Adrenal gland (tissue), 12 donors: Measurements from ENCODE around the gene ZNF33B. TPM values are rescaled to one million over a fixed set of nuclear protein-coding genes. Genes with fewer than 3 reads are reported as not detected.

Source experiments
- DNase-seq, 7 donors: peaks; one replicate each; pipeline ENCODE4 v3.0.0-alpha.2; 2019 to 2020
- H3K27ac ChIP-seq, 5 donors: fragments of 200-600 bp; sonication (generic) in 4 of 5; 1 replicate in 3 of 5; 2 replicates in 2 of 5; pipeline versions ENCODE4 v1.5.1 to v1.8.0; 2016 to 2020; ENCODE audit warnings: mild to moderate bottlenecking in 1 of 5
- H3K27me3 ChIP-seq: fragments of 200-600 bp; 2 replicates; pipeline ENCODE4 v1.8.0; 2021
- H3K36me3 ChIP-seq, 2 donors: fragments of 200-600 bp; replicated peaks in 1 of 2; 1 replicate in 1 of 2; 2 replicates in 1 of 2; pipeline versions ENCODE4 v1.5.1 to v1.8.0; 2018 to 2022
- H3K4me1 ChIP-seq, 2 donors: fragments of 200-600 bp; replicated peaks in 1 of 2; 1 replicate in 1 of 2; 2 replicates in 1 of 2; pipeline versions ENCODE4 v1.5.1 to v1.8.0; 2018 to 2021
- H3K4me3 ChIP-seq, 4 donors: fragments of 200-600 bp; sonication (generic) in 3 of 4; one replicate each; pipeline ENCODE4 v1.5.1; 2016 to 2018
- H3K9me3 ChIP-seq, 3 donors: fragments of 200-600 bp; sonication (generic) in 1 of 3; replicated peaks in 1 of 3; 1 replicate in 2 of 3; 2 replicates in 1 of 3; pipeline versions ENCODE4 v1.5.1 to v1.8.0; 2016 to 2021
- POLR2A ChIP-seq, 2 donors: fragments of 450-650 bp; IDR thresholded peaks; one replicate each; pipeline ENCODE4 v1.6.1; 2017; ENCODE audit warnings: antibody characterized with exemption in 2 of 2, mild to moderate bottlenecking in 2 of 2, moderate library complexity in 1 of 2
- WGBS, 4 donors: extraction: QIAGEN DNeasy Blood & Tissue Kit in 2 of 4; methylation state at CpG; one replicate each; pipeline versions ENCODE4 v1.1.5 to v1.1.7; 2013 to 2017; 5-methylcytosine and 5-hydroxymethylcytosine counted together
- intact Hi-C, 2 donors: fragments of 100-400 bp; cut with DNase I; formaldehyde crosslinking; loops; one replicate each; pipeline versions ENCODE4 v1.14.1 to v1.15.0; 2022 to 2023
- polyA plus RNA-seq, 3 donors: library from polyadenylated mRNA; stranded (reverse); fragments of 200-250 nt in 2 of 3; fragments of 350-450 nt in 1 of 3; fragmentation: Illumina TruSeq in 1 of 3; extraction: RNeasy Lipid Tissue Mini Kit (QIAGEN cat#74804) in 1 of 3; gene quantifications; one replicate each; pipeline ENCODE4 v1.2.3, GENCODE V29; 2013 to 2014
- total RNA-seq, 9 donors: library from RNA; depleted of rRNA in 4 of 9; stranded (reverse); fragments of >200 nt in 4 of 9; fragments of 120-200 nt in 1 of 9; fragmentation: NEBNext Ultra II Directional in 1 of 9; extraction: Animal tissue kit (Norgen Biotek cat#: 25700) in 1 of 9; gene quantifications; one replicate each; pipeline versions ENCODE4 v1.1.0 to v1.2.4, GENCODE V29; 2013 to 2023
- TF ChIP-seq, protein P1 (sequence below), 6 experiments: fragments of 450-650 bp in 4 of 6; fragments of 200-600 bp in 2 of 6; sonication (generic) in 1 of 6; IDR thresholded peaks; 1 replicate in 5 of 6; 2 replicates in 1 of 6; pipeline versions ENCODE4 v1.5.1 to v1.8.0; 2016 to 2021; ENCODE audit warnings: antibody characterized with exemption in 6 of 6, mild to moderate bottlenecking in 2 of 6, moderate library complexity in 1 of 6
- donor health status: healthy with polysubstance abuse.
- donor health status: Bipolar disorder and iron deficiency.
- donor health status: DM: yes; HTN: yes; CAD: no.
- donor health status: DM: no; HTN: no; CAD: no.
- donor health status: DM: no; HTN: no; CAD: no.
- donor health status: DM: yes; HTN: yes; CAD: no.

The ZNF33B gene
- total and polyA plus RNA-seq, 12 donors, result 5.1 to 43.0 (median 20.0) TPM

DNA sequence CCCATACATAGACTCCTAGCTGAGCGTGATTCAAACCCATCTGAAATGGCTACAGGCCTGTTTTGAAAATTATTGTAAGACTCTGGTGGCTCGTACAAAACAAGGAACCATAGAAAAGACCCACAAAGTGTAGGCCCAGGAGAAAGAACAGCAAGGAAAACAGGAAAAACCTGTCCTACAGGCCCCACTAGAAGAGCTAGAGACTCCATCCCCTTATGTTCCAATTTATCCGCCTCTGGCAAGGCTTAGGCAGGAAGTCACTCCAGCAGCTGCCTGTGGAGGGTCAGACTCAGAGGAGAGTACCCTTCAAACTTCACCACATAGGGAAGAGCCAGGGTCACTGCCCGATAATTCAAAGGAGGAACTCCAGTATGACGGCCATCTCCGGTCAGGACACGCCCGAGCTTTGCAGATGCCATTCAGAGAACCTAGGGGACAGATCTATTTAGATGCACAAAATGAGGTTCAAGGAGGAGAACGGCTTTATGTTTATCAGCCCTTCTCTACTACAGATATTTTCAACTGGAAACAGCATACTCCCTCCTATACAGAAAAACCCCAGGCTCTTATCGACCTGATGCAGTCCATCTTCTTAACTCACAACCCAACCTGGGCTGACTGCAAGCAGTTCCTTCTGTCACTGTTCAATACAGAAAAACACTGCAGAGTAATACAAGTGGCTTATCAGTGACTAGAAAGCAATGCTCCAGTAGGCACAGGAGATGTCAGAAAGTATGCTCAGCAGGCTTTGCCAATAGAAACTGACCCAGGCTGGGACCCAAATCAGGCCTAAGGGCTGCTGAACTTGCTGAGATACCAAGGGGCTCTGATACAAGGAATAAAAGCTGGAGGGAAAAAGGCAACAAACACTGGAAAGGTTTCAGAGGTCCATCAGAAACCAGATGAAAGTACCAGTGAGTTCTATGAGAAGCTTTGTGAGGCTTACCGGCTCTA, 8.6 kb upstream of the ZNF33B start:
- no peak for DNase-seq
- TF ChIP-seq, protein P1, sequence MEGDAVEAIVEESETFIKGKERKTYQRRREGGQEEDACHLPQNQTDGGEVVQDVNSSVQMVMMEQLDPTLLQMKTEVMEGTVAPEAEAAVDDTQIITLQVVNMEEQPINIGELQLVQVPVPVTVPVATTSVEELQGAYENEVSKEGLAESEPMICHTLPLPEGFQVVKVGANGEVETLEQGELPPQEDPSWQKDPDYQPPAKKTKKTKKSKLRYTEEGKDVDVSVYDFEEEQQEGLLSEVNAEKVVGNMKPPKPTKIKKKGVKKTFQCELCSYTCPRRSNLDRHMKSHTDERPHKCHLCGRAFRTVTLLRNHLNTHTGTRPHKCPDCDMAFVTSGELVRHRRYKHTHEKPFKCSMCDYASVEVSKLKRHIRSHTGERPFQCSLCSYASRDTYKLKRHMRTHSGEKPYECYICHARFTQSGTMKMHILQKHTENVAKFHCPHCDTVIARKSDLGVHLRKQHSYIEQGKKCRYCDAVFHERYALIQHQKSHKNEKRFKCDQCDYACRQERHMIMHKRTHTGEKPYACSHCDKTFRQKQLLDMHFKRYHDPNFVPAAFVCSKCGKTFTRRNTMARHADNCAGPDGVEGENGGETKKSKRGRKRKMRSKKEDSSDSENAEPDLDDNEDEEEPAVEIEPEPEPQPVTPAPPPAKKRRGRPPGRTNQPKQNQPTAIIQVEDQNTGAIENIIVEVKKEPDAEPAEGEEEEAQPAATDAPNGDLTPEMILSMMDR (IDR thresholded peaks at IDR 0.05), result no peak
- TF ChIP-seq POLR2A (IDR thresholded peaks at IDR 0.05), result no peak
- H3K27me3 ChIP-seq, result no peaks in the 10 kb centered on the region
- 78 to 84% (median 79%) methylated on average over 11 of the region's 11 CpGs for WGBS, 4 donors
- H3K4me1 ChIP-seq, result no peaks in the 10 kb centered on the region
- intact Hi-C loops, result loop anchor here in 1 of 2 donors (10.0 kb wide), 1 partner anchor 128 kb away; no protein-coding TSS in a partner anchor
- no peaks in the 10 kb centered on the region for H3K36me3 ChIP-seq
- no peak overlapping the region for H3K4me3 ChIP-seq
- no peaks in the 10 kb centered on the region for H3K9me3 ChIP-seq
- H3K27ac ChIP-seq, result no peak overlapping the region

- TF ChIP-seq, protein P1 (IDR thresholded peaks at IDR 0.05), result no peak
- TF ChIP-seq POLR2A (IDR thresholded peaks at IDR 0.05), result no peak
Measured at GRCh38 chr10:42646214-42646613, 7.8 kb upstream of the ZNF33B start.

GRCh38 chr10:42645516-42645915, 7.1 kb upstream of the ZNF33B start:
- 77 to 85% (median 79%) methylated on average over 12 of the region's 12 CpGs for WGBS, 4 donors
- intact Hi-C loops, result loop anchor here in 1 of 2 donors (10.0 kb wide), 1 partner anchor 129 kb away; no protein-coding TSS in a partner anchor

More at GRCh38 chr10:42646214-42646613, 7.8 kb upstream of the ZNF33B start:
- Histone ChIP-seq H3K4me1 (no peaks in the 10 kb centered on the region), H3K27ac (no peak overlapping the region), H3K4me3 (no peak overlapping the region), H3K9me3 (no peaks in the 10 kb centered on the region), H3K27me3 (no peaks in the 10 kb centered on the region), H3K36me3 (no peaks in the 10 kb centered on the region)
- 72 to 80% (median 74%) methylated on average over 4 of the region's 4 CpGs for WGBS, 4 donors
- intact Hi-C loops, result loop anchor here in 1 of 2 donors (10.0 kb wide), 1 partner anchor 129 kb away; no protein-coding TSS in a partner anchor
- no peak for DNase-seq

DNA sequence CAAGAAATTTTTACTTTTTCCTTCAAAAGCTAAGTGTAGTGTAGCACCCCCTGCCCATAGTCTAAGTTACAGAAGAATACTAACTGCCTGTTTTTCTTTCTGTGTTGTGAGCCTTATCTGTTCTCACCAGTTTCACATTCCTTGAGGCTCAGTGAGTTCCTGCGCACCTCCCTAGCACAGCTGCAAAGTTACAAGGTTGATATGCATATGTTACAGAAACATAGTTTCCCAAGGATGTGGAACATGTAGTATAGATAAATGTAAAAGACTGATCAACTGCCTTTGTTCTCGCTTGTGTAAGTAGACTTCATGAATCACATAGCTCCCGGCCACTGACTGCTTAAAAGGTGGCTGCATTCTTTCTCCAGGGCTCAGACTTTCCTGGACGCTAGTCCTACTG, 6.7 kb upstream of the ZNF33B start:
- 43 to 68% (median 57%) methylated on average over 4 of the region's 4 CpGs for WGBS, 4 donors

More at GRCh38 chr10:42645516-42645915, 7.1 kb upstream of the ZNF33B start:
- H3K9me3 ChIP-seq, result no peaks in the 10 kb centered on the region
- H3K4me3 ChIP-seq, result no peak overlapping the region
- H3K27ac ChIP-seq, result no peak overlapping the region
- no peak for DNase-seq
- no peaks in the 10 kb centered on the region for H3K27me3 ChIP-seq
- H3K36me3 ChIP-seq, result no peaks in the 10 kb centered on the region
- TF ChIP-seq, protein P1 (IDR thresholded peaks at IDR 0.05), result no peak
- no peak for TF ChIP-seq POLR2A (IDR thresholded peaks at IDR 0.05)
- H3K4me1 ChIP-seq, result no peaks in the 10 kb centered on the region

More for the DNA sequence above, 6.7 kb upstream of the ZNF33B start:
- Histone ChIP-seq H3K27me3 (no peaks in the 10 kb centered on the region), H3K36me3 (no peaks in the 10 kb centered on the region), H3K4me1 (no peaks in the 10 kb centered on the region), H3K27ac (no peak overlapping the region), H3K9me3 (no peaks in the 10 kb centered on the region), H3K4me3 (no peak overlapping the region)
- intact Hi-C loops, result loop anchor here in 1 of 2 donors (10.0 kb wide), 1 partner anchor 130 kb away; no protein-coding TSS in a partner anchor
- DNase-seq, result no peak
- TF ChIP-seq POLR2A (IDR thresholded peaks at IDR 0.05), result no peak
- TF ChIP-seq, protein P1 (IDR thresholded peaks at IDR 0.05), result no peak
